Esophagus squamous epithelium (tissue), 5 donors: ENCODE data around the gene CHN2. TPM values are rescaled to one million over a fixed set of nuclear protein-coding genes. Genes with fewer than 3 reads are reported as not detected.

Source experiments
- DNase-seq: peaks from one replicate; lab custom pipeline; 2025; lab: John Stamatoyannopoulos, UW
- H3K27ac ChIP-seq, 4 donors: fragments of 200-600 bp; sonication (generic); one replicate each; pipeline ENCODE4 v1.5.1; 2016 to 2019; ENCODE audit warnings: mild to moderate bottlenecking in 1 of 4
- H3K27me3 ChIP-seq, 4 donors: fragments of 200-600 bp; sonication (generic); 1 replicate in 3 of 4; 2 replicates in 1 of 4; pipeline versions ENCODE4 v1.5.1 to v1.6.0; 2017 to 2021; ENCODE audit warnings: antibody characterized with exemption in 1 of 4
- H3K36me3 ChIP-seq, 3 donors: fragments of 200-600 bp; sonication (generic); one replicate each; pipeline ENCODE4 v1.5.1; 2016 to 2019
- H3K4me1 ChIP-seq, 3 donors: fragments of 200-600 bp; sonication (generic); one replicate each; pipeline ENCODE4 v1.5.1; 2017 to 2019
- H3K4me3 ChIP-seq, 4 donors: fragments of 200-600 bp; sonication (generic); 1 replicate in 3 of 4; 2 replicates in 1 of 4; pipeline ENCODE4 v1.5.1; 2016 to 2019; ENCODE audit warnings: mild to moderate bottlenecking in 2 of 4, moderate library complexity in 1 of 4
- H3K9me3 ChIP-seq, 3 donors: fragments of 200-600 bp; sonication (generic); one replicate each; pipeline ENCODE4 v1.5.1; 2016 to 2019
- POLR2A ChIP-seq, 4 donors: fragments of 450-650 bp; IDR thresholded peaks; one replicate each; pipeline ENCODE4 v1.6.1; 2017; ENCODE audit warnings: antibody characterized with exemption in 4 of 4, mild to moderate bottlenecking in 4 of 4, moderate library complexity in 3 of 4
- WGBS, 2 donors: methylation state at CpG; one replicate each; pipeline ENCODE4 v1.1.5; 2018; 5-methylcytosine and 5-hydroxymethylcytosine counted together
- intact Hi-C: fragments of 100-400 bp; cut with DNase I; formaldehyde crosslinking; loops from one replicate; pipeline ENCODE4 v1.15.0; 2022
- total RNA-seq, 4 donors: library from RNA; depleted of rRNA; stranded (reverse); fragments of >200 nt; gene quantifications; one replicate each; pipeline ENCODE4 v1.1.0, GENCODE V29; 2016
- TF ChIP-seq, protein P1 (sequence below), 6 experiments: fragments of 450-650 bp in 4 of 6; fragments of 200-600 bp in 2 of 6; sonication (generic) in 2 of 6; IDR thresholded peaks; one replicate each; pipeline ENCODE4 v1.5.1; 2016 to 2019; ENCODE audit warnings: antibody characterized with exemption in 6 of 6, mild to moderate bottlenecking in 4 of 6, moderate library complexity in 4 of 6
- donor health status: DM: yes; HTN: yes; CAD: no.

The CHN2 gene
- total RNA-seq, 4 donors from 2014 or later: 0.08 to 8.6 (median 1.7) TPM

- H3K36me3 ChIP-seq: no peaks in the 10 kb centered on the region
- H3K27ac ChIP-seq: no peak overlapping the region
- TF ChIP-seq, protein P1, sequence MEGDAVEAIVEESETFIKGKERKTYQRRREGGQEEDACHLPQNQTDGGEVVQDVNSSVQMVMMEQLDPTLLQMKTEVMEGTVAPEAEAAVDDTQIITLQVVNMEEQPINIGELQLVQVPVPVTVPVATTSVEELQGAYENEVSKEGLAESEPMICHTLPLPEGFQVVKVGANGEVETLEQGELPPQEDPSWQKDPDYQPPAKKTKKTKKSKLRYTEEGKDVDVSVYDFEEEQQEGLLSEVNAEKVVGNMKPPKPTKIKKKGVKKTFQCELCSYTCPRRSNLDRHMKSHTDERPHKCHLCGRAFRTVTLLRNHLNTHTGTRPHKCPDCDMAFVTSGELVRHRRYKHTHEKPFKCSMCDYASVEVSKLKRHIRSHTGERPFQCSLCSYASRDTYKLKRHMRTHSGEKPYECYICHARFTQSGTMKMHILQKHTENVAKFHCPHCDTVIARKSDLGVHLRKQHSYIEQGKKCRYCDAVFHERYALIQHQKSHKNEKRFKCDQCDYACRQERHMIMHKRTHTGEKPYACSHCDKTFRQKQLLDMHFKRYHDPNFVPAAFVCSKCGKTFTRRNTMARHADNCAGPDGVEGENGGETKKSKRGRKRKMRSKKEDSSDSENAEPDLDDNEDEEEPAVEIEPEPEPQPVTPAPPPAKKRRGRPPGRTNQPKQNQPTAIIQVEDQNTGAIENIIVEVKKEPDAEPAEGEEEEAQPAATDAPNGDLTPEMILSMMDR (IDR thresholded peaks at IDR 0.05): no peak
- no peak for TF ChIP-seq POLR2A (IDR thresholded peaks at IDR 0.05)
- no peaks in the 10 kb centered on the region for H3K4me1 ChIP-seq
- intact Hi-C loops: no loop called here
- no peak for DNase-seq
- H3K4me3 ChIP-seq: no peak overlapping the region
- 73 to 88% methylated on average over 1 of the region's 1 CpG for WGBS, 2 donors
- peaks cover 0 to 14% (median 0%) of the 10 kb centered on the region in 4 donors for H3K27me3 ChIP-seq
- no peaks in the 10 kb centered on the region for H3K9me3 ChIP-seq
Observed at GRCh38 chr7:29167721-29168120, 26.9 kb upstream of the CHN2 start.

- H3K27ac ChIP-seq: no peak overlapping the region
- intact Hi-C loops: no loop called here
- no peak overlapping the region for H3K4me3 ChIP-seq
- H3K4me1 ChIP-seq: no peaks in the 10 kb centered on the region
- no peaks in the 10 kb centered on the region for H3K9me3 ChIP-seq
- TF ChIP-seq POLR2A (IDR thresholded peaks at IDR 0.05): no peak
- TF ChIP-seq, protein P1 (IDR thresholded peaks at IDR 0.05): no peak
- DNase-seq: no peak
- peaks cover 0 to 13% (median 0%) of the 10 kb centered on the region in 4 donors for H3K27me3 ChIP-seq
- no peaks in the 10 kb centered on the region for H3K36me3 ChIP-seq
- 75 to 86% methylated on average over 7 of the region's 7 CpGs for WGBS, 2 donors
Observed at GRCh38 chr7:29170781-29171180, 23.8 kb upstream of the CHN2 start.

GRCh38 chr7:29173458-29173857 lies 21.1 kb upstream of the CHN2 start:
- Histone ChIP-seq H3K4me1 (peaks cover 0 to 7% (median 0%) of the 10 kb centered on the region in 3 donors), H3K9me3 (no peaks in the 10 kb centered on the region), H3K4me3 (no peak overlapping the region), H3K36me3 (no peaks in the 10 kb centered on the region), H3K27me3 (peaks cover 0 to 9% (median 0%) of the 10 kb centered on the region in 4 donors), H3K27ac (no peak overlapping the region)
- DNase-seq: no peak
- 60 to 72% methylated on average over 3 of the region's 3 CpGs for WGBS, 2 donors
- intact Hi-C loops: no loop called here
- TF ChIP-seq POLR2A (IDR thresholded peaks at IDR 0.05): no peak
- TF ChIP-seq, protein P1 (IDR thresholded peaks at IDR 0.05): no peak

- Histone ChIP-seq H3K9me3 (no peaks in the 10 kb centered on the region), H3K36me3 (no peaks in the 10 kb centered on the region), H3K27ac (peak overlapping the region in 3 of 4 donors; percentile 42 to 53 (median 44)), H3K4me3 (no peak overlapping the region), H3K27me3 (no peaks in the 10 kb centered on the region), H3K4me1 (peaks cover 0 to 10% (median 0%) of the 10 kb centered on the region in 3 donors)
- intact Hi-C loops: no loop called here
- TF ChIP-seq POLR2A (IDR thresholded peaks at IDR 0.05): no peak
- TF ChIP-seq, protein P1 (IDR thresholded peaks at IDR 0.05): no peak
- peak; percentile 17 for DNase-seq
- WGBS, 2 donors: 18 to 21% methylated on average over 9 of the region's 9 CpGs
Observed at GRCh38 chr7:29177963-29178600, 16.5 kb upstream of the CHN2 start.

DNA sequence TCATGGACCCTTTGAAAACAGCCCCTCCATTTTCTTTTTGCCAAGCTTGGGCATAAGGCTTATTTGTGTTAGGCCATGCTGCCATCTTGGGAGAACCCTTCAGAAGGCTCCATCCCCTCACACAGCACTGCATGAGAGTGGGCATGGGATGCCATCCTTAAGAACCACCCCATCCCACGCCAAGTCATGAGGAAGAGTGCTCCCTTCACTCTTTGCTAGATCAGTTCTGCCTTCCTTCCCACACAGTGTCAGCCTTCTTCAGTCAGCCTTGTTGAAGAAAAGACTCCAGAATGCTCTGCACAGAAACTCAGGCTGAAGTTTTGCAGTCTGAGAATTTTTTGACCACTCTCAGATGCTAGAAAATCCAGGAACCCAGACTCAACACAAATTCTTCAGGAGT lies 15.5 kb upstream of the CHN2 start:
- Histone ChIP-seq H3K9me3 (no peaks in the 10 kb centered on the region), H3K36me3 (no peaks in the 10 kb centered on the region), H3K27me3 (no peaks in the 10 kb centered on the region), H3K4me3 (no peak overlapping the region), H3K4me1 (peaks cover 0 to 10% (median 0%) of the 10 kb centered on the region in 3 donors), H3K27ac (no peak overlapping the region)
- 100% methylated on average over 1 of the region's 1 CpG; no CpG with 5 or more reads in 1 of the 2 donors for WGBS, 2 donors
- TF ChIP-seq, protein P1 (IDR thresholded peaks at IDR 0.05): no peak
- TF ChIP-seq POLR2A (IDR thresholded peaks at IDR 0.05): no peak
- DNase-seq: no peak
- intact Hi-C loops: no loop called here
